Testis (tissue), 3 donors: ENCODE results near the gene ACSL4. TPM values are rescaled to one million over a fixed set of nuclear protein-coding genes. Genes with fewer than 3 reads are reported as not detected.

Experiments used
- DNase-seq: peaks from one replicate; pipeline ENCODE4 v3.0.0-alpha.2; 2019
- H3K27ac ChIP-seq, 2 donors: fragments of 200-600 bp; sonication (generic); one replicate each; pipeline ENCODE4 v1.5.1; 2019
- H3K27me3 ChIP-seq: fragments of 200-600 bp; sonication (generic); one replicate; pipeline ENCODE4 v1.5.1; 2019
- H3K36me3 ChIP-seq: fragments of 200-600 bp; sonication (generic); one replicate; pipeline ENCODE4 v1.5.1; 2017; ENCODE audit warnings: low read depth; ENCODE audit errors: missing control alignments
- H3K4me1 ChIP-seq: fragments of 200-600 bp; sonication (generic); one replicate; pipeline ENCODE4 v1.5.1; 2019
- H3K4me3 ChIP-seq, 2 donors: fragments of 200-600 bp; sonication (generic); one replicate each; pipeline ENCODE4 v1.5.1; 2017 to 2019
- H3K9me3 ChIP-seq: fragments of 200-600 bp; sonication (generic); one replicate; pipeline ENCODE4 v1.5.1; 2017
- POLR2A ChIP-seq: fragments of 450-650 bp; IDR thresholded peaks from one replicate; pipeline ENCODE4 v1.6.1; 2017; ENCODE audit warnings: antibody characterized with exemption, mild to moderate bottlenecking, moderate library complexity
- WGBS, 2 donors: methylation state at CpG; one replicate each; pipeline ENCODE4 v1.1.5; 2018; 5-methylcytosine and 5-hydroxymethylcytosine counted together
- intact Hi-C: fragments of 100-400 bp; cut with DNase I; formaldehyde crosslinking; loops from one replicate; pipeline ENCODE4 v1.15.1; 2023; ENCODE audit warnings: low total_unique reads
- polyA plus RNA-seq: library from polyadenylated mRNA; stranded (reverse); fragments of 350-450 nt; fragmentation: Illumina TruSeq; extraction: RNeasy Lipid Tissue Mini Kit (QIAGEN cat#74804); gene quantifications from one replicate; pipeline ENCODE4 v1.2.3, GENCODE V29; 2014; ENCODE audit warnings: low read depth, low replicate concordance; ENCODE audit not compliant: insufficient read depth
- total RNA-seq, 2 donors: library from RNA; depleted of rRNA; stranded (reverse); fragments of >200 nt; gene quantifications; one replicate each; pipeline ENCODE4 v1.2.3, GENCODE V29; 2016
- TF ChIP-seq, protein P1 (sequence below), 3 experiments: fragments of 450-650 bp in 2 of 3; fragments of 200-600 bp in 1 of 3; sonication (generic) in 1 of 3; IDR thresholded peaks; one replicate each; pipeline ENCODE4 v1.5.1; 2016 to 2019; ENCODE audit warnings: antibody characterized with exemption in 3 of 3, mild to moderate bottlenecking in 2 of 3, moderate library complexity in 1 of 3

ACSL4 gene
- total and polyA plus RNA-seq, 3 donors from 2014 or later: 40.4 to 136 (median 108) TPM

DNA sequence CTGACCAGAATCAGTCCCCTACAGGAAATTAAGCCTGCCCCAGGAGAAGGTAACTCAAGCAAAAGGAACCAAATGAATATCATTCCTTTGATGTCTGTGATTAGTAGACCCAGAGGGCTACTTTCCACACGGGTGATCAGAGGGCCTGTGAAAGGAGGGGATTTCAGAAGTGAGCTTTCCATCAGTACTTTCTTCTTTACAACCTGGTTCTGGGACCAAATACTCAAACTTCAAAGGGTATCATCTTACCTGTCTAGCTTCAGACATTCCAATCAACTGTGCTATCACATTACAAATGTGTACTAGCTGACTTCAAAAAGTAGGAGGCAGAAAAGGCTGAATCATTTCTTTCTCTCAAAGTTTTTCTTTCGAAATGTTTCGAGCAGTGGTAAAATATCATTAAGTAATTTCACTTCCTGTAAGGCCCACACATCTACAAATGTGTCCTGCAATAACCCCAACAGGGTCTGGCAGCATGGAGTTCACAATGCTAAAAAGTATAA, 23.9 kb downstream of the ACSL4 start:
- no peak overlapping the region for H3K27ac ChIP-seq
- no peaks in the 10 kb centered on the region for H3K27me3 ChIP-seq
- H3K4me1 ChIP-seq: no peaks in the 10 kb centered on the region
- DNase-seq: no peak
- no peak for TF ChIP-seq POLR2A
- H3K36me3 ChIP-seq: no peaks in the 10 kb centered on the region
- intact Hi-C loops: no loop called here
- 28 to 35% methylated on average over 3 of the region's 3 CpGs for WGBS, 2 donors
- no peaks in the 10 kb centered on the region for H3K9me3 ChIP-seq
- H3K4me3 ChIP-seq: no peak overlapping the region

DNA sequence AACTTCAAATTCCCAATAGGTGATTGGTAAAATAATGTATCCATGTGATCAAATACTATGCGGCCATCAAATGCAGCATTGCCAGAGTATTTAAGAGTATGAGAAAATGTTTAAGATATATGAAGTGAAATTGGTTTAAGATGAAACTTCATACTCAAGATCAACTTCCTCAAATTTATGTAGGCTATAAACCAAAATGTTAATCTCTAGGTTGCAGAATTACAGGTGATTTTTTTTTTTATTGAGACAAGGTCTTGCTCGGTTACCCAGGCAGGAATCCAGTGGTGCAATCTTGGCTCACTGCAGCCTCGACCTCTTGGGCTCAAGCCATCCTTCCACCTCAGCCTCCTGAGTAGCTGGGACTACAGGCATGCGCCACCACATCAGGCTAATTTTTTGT, 25.3 kb downstream of the ACSL4 start:
- WGBS, 2 donors: 75 to 82% methylated on average over 4 of the region's 4 CpGs
- H3K27me3 ChIP-seq: no peaks in the 10 kb centered on the region
- no peak overlapping the region for H3K4me3 ChIP-seq
- intact Hi-C loops: no loop called here
- no peak for DNase-seq
- no peak for TF ChIP-seq POLR2A
- TF ChIP-seq, protein P1, sequence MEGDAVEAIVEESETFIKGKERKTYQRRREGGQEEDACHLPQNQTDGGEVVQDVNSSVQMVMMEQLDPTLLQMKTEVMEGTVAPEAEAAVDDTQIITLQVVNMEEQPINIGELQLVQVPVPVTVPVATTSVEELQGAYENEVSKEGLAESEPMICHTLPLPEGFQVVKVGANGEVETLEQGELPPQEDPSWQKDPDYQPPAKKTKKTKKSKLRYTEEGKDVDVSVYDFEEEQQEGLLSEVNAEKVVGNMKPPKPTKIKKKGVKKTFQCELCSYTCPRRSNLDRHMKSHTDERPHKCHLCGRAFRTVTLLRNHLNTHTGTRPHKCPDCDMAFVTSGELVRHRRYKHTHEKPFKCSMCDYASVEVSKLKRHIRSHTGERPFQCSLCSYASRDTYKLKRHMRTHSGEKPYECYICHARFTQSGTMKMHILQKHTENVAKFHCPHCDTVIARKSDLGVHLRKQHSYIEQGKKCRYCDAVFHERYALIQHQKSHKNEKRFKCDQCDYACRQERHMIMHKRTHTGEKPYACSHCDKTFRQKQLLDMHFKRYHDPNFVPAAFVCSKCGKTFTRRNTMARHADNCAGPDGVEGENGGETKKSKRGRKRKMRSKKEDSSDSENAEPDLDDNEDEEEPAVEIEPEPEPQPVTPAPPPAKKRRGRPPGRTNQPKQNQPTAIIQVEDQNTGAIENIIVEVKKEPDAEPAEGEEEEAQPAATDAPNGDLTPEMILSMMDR (IDR thresholded peaks at IDR 0.05): no peak
- no peak overlapping the region for H3K27ac ChIP-seq
- no peaks in the 10 kb centered on the region for H3K36me3 ChIP-seq
- H3K9me3 ChIP-seq: no peaks in the 10 kb centered on the region
- no peaks in the 10 kb centered on the region for H3K4me1 ChIP-seq

DNA sequence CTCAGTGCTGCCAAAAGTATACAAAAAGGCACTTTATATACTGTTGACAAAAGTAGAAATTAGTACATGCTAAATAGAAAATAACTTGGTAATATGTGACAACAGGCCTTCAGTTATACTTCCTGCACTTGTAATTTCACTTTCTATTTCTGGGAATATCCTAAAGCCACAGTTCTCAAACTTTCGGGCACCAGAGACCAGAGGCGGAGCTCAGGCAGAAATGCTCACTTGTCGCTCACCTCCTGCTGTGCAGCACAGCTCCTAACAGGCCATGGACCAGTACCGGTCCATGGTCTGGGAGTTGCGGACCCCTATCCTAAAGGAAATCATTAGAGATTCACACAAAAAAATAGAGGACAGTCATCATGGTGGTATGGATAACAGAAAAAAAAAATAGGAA, 25.7 kb downstream of the ACSL4 start:
- no peaks in the 10 kb centered on the region for H3K36me3 ChIP-seq
- H3K4me1 ChIP-seq: no peaks in the 10 kb centered on the region
- H3K27me3 ChIP-seq: no peaks in the 10 kb centered on the region
- WGBS, 2 donors: 70 to 75% methylated on average over 5 of the region's 5 CpGs
- intact Hi-C loops: no loop called here
- H3K4me3 ChIP-seq: no peak overlapping the region
- H3K27ac ChIP-seq: no peak overlapping the region
- no peaks in the 10 kb centered on the region for H3K9me3 ChIP-seq
- no peak for DNase-seq
- TF ChIP-seq, protein P1 (IDR thresholded peaks at IDR 0.05): no peak
- TF ChIP-seq POLR2A: no peak

DNA sequence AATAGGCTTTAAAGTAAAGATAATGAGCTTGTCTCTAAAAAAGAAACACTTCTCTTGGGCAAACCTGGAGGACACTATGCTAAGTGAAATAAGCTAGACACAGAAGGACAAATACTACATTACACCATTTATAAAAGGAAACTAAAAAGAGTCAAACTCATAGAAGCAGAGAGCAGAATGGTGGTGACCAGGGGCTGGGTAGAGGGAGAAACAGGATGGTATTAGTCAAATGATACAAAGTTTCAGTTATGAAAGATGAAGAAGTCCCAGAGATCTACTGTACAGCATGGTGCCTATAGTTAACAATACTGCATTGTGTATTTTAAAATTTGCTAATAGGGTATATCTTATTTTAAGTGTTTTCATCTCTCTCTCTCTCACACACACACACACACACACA, 28.5 kb downstream of the ACSL4 start:
- intact Hi-C loops: no loop called here
- Histone ChIP-seq H3K27me3 (no peaks in the 10 kb centered on the region), H3K4me1 (no peaks in the 10 kb centered on the region), H3K36me3 (no peaks in the 10 kb centered on the region), H3K27ac (no peak overlapping the region), H3K4me3 (no peak overlapping the region), H3K9me3 (no peaks in the 10 kb centered on the region)
- DNase-seq: no peak
- TF ChIP-seq, protein P1 (IDR thresholded peaks at IDR 0.05): no peak
- no peak for TF ChIP-seq POLR2A

DNA sequence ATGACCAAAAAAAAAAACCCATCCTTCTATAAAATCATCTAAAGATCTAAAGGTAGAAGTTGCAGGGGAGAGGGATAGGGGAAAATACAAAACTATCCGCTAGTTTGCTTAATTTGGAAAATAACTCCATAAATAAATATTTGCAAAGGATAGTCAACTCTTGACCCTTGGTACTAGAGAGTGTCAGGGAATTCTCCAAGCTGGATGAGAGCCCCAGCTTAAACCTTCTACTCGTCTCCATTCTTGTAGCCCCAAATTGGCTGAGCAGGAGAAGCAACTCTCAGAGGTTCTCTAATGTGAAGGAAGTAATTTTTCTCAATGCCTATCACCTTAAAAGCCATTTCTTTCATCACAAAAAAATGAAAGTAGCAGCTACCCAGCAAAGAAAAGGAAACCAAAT, 35.2 kb downstream of the ACSL4 start:
- intact Hi-C loops: no loop called here
- TF ChIP-seq, protein P1 (IDR thresholded peaks at IDR 0.05): no peak
- no peak for TF ChIP-seq POLR2A
- H3K27ac ChIP-seq: no peak overlapping the region
- no peak overlapping the region for H3K4me3 ChIP-seq
- no peaks in the 10 kb centered on the region for H3K4me1 ChIP-seq
- 47 to 78% methylated on average over 2 of the region's 2 CpGs for WGBS, 2 donors
- no peaks in the 10 kb centered on the region for H3K36me3 ChIP-seq
- DNase-seq: no peak
- no peaks in the 10 kb centered on the region for H3K27me3 ChIP-seq
- no peaks in the 10 kb centered on the region for H3K9me3 ChIP-seq
